AG04450 (cell line): Measurements from ENCODE around the gene DAO. TPM values are rescaled to one million over a fixed set of nuclear protein-coding genes. Genes with fewer than 3 reads are reported as not detected.

Experiments used
- CTCF ChIA-PET: fragments of 300-600, 350-600 bp; formaldehyde crosslinking; extraction: SDS; loops from one replicate; lab custom pipeline; 2022; ENCODE audit warnings: antibody characterized with exemption, inconsistent platforms; lab: Charles Lee
- POLR2A ChIA-PET: fragments of 350-600 bp; formaldehyde crosslinking; extraction: SDS; loops from one replicate; lab custom pipeline; 2021; ENCODE audit warnings: antibody characterized with exemption, inconsistent platforms; lab: Yijun Ruan, JAX
- DNase-seq: peaks from one replicate; pipeline ENCODE4 v3.0.0-alpha.2; 2011; ENCODE audit warnings: low read depth, low spot score
- H3K27ac ChIP-seq: one replicate; pipeline ENCODE4 v1.5.1; 2012; ENCODE audit warnings: low read depth, low read length, control low read depth
- H3K27me3 ChIP-seq: one replicate; pipeline ENCODE4 v1.6.0; 2012; ENCODE audit warnings: low read length; ENCODE audit not compliant: control insufficient read depth, insufficient read depth
- H3K4me3 ChIP-seq: 2 replicates; pipeline ENCODE4 v1.5.1; 2011; ENCODE audit warnings: mild to moderate bottlenecking, low read depth, low read length, control low read depth
- H3K9me3 ChIP-seq: 2 replicates; pipeline ENCODE4 v1.5.1; 2012; ENCODE audit warnings: low read length; ENCODE audit not compliant: control insufficient read depth, insufficient read depth
- polyA minus RNA-seq: library from RNA; depleted of rRNA, polyadenylated mRNA; stranded (reverse); fragments of >200 nt; gene quantifications from 2 replicates; pipeline ENCODE4 v1.2.3, GENCODE V29; 2011; rRNA and poly(A)+ RNA removed
- polyA plus RNA-seq: library from polyadenylated mRNA; depleted of rRNA; stranded (reverse); fragments of >200 nt; gene quantifications from 2 replicates; pipeline ENCODE4 v1.2.3, GENCODE V29; 2011; rRNA removed
- TF ChIP-seq, protein P1 (sequence below): IDR thresholded peaks from 2 replicates; pipeline ENCODE4 v1.5.1; 2011; ENCODE audit warnings: low read depth, low read length, control low read depth, inconsistent platforms

Gene DAO
- polyA plus RNA-seq (not detected in 2 replicates), polyA minus RNA-seq (not detected in 2 replicates)

GRCh38 chr12:108879615-108880254 is at the start of gene DAO:
TSS of gene DAO (plus strand) at chr12:108880092. CDS start at chr12:108885007, 4,915 bp downstream.
- no peak for DNase-seq
- POLR2A ChIA-PET: no interaction called here

DNA sequence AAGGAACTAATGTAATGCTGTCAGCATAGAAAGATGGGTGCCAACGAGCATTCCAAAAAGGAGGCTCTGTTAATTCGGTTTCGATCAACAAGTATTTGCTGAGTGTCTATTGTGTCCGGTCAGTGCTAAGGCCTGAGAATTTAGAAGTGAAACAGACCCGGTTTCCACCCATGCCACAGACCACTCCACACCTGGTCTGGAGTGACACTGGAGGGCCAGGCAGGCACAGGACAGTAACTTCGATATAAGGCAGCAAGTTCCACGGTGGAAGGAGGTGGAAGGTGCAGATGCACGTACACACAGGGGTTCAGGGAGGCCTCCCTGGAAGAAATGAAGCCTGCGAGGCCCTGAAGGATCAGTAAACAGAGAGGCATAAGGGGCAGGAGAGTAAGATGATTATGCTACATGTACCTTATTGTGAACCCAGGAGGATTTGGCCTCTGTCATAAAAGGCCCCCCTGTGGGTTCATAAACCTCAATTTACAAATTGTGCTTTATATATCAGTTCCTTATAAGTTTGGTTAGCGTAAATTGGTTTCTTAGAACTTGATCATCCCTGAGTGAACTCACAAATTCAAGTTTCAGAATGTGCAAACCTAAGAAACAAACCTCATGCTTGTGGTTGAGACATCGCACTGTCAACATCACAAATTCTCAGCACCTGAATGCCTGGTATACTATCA is 48.4 kb upstream of the DAO start:
- POLR2A ChIA-PET: interaction anchor here (1.6 to 2.0 kb wide), 2 partner anchors 26 to 101 kb away, joined by 5 to 18 read pairs; no protein-coding TSS in a partner anchor
- H3K4me3 ChIP-seq: no peak overlapping the region
- TF ChIP-seq, protein P1, sequence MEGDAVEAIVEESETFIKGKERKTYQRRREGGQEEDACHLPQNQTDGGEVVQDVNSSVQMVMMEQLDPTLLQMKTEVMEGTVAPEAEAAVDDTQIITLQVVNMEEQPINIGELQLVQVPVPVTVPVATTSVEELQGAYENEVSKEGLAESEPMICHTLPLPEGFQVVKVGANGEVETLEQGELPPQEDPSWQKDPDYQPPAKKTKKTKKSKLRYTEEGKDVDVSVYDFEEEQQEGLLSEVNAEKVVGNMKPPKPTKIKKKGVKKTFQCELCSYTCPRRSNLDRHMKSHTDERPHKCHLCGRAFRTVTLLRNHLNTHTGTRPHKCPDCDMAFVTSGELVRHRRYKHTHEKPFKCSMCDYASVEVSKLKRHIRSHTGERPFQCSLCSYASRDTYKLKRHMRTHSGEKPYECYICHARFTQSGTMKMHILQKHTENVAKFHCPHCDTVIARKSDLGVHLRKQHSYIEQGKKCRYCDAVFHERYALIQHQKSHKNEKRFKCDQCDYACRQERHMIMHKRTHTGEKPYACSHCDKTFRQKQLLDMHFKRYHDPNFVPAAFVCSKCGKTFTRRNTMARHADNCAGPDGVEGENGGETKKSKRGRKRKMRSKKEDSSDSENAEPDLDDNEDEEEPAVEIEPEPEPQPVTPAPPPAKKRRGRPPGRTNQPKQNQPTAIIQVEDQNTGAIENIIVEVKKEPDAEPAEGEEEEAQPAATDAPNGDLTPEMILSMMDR: no peak
- no peaks in the 10 kb centered on the region for H3K9me3 ChIP-seq
- CTCF ChIA-PET: interaction anchor here (1.3 to 1.7 kb wide), 2 partner anchors 28 to 162 kb away, joined by 3 to 4 read pairs; no protein-coding TSS in a partner anchor
- no peaks in the 10 kb centered on the region for H3K27me3 ChIP-seq
- H3K27ac ChIP-seq: no peak overlapping the region
- DNase-seq: no peak

More at GRCh38 chr12:108879615-108880254, at the start of gene DAO:
- peaks cover 12% of the 10 kb centered on the region for H3K27me3 ChIP-seq
- H3K4me3 ChIP-seq: no peak within 1 kb of the TSS
- no peaks in the 10 kb centered on the region for H3K9me3 ChIP-seq
- TF ChIP-seq, protein P1: no peak
- no peak within 1 kb of the TSS for H3K27ac ChIP-seq
- CTCF ChIA-PET: no interaction called here

GRCh38 chr12:108832208-108832607 is 47.7 kb upstream of the DAO start:
- TF ChIP-seq, protein P1: no peak
- Histone ChIP-seq H3K4me3 (no peak overlapping the region), H3K27me3 (no peaks in the 10 kb centered on the region), H3K9me3 (no peaks in the 10 kb centered on the region; the same call in 1 of the 2 replicates), H3K27ac (peak overlapping the region; percentile 100)
- POLR2A ChIA-PET: interaction anchor here (0.6 to 2.0 kb wide), 5 partner anchors 13 to 114 kb away, joined by 3 to 18 read pairs (median 5); no protein-coding TSS in a partner anchor
- CTCF ChIA-PET: interaction anchor here (0.8 to 1.7 kb wide), 5 partner anchors 12 to 163 kb away, joined by 3 to 8 read pairs (median 4); no protein-coding TSS in a partner anchor
- no peak for DNase-seq

GRCh38 chr12:108832730-108833354 is 47.0 kb upstream of the DAO start:
- CTCF ChIA-PET: interaction anchor here (0.5 to 1.7 kb wide), 9 partner anchors 13 to 268 kb away, joined by 3 to 8 read pairs (median 4); no protein-coding TSS in a partner anchor
- peak; percentile 84 for DNase-seq
- Histone ChIP-seq H3K9me3 (no peaks in the 10 kb centered on the region; the same call in 1 of the 2 replicates), H3K27ac (peak overlapping the region; percentile 100), H3K27me3 (no peaks in the 10 kb centered on the region), H3K4me3 (peak overlapping the region; percentile 33)
- TF ChIP-seq, protein P1: no peak
- POLR2A ChIA-PET: interaction anchor here (0.6 to 2.0 kb wide), 10 partner anchors 14 to 114 kb away, joined by 3 to 18 read pairs (median 5); partner anchors contain the start of gene SSH1
